Progenitor cell of endocrine pancreas (in vitro differentiated cells): ENCODE data around the gene HEG1. TPM values are rescaled to one million over a fixed set of nuclear protein-coding genes. Genes with fewer than 3 reads are reported as not detected.

ENCODE experiments used
- DNase-seq: peaks from one replicate; pipeline ENCODE4 v3.0.0; 2021; ENCODE audit warnings: low spot score; ENCODE audit not compliant: unreplicated experiment
- H3K27ac Mint-ChIP-seq: 2 replicates; pipeline ENCODE4 v1.8.0; 2021; ENCODE audit warnings: mild to moderate bottlenecking, moderate library complexity, mixed read lengths
- H3K27me3 Mint-ChIP-seq: 2 replicates; pipeline ENCODE4 v1.8.0; 2021; ENCODE audit warnings: mixed read lengths
- H3K36me3 Mint-ChIP-seq: 2 replicates; pipeline ENCODE4 v1.8.0; 2022; ENCODE audit warnings: mixed read lengths; ENCODE audit not compliant: insufficient read depth
- H3K4me1 Mint-ChIP-seq: 2 replicates; pipeline ENCODE4 v1.8.0; 2021; ENCODE audit warnings: low read depth, mixed read lengths
- H3K4me3 Mint-ChIP-seq: 2 replicates; pipeline ENCODE4 v1.8.0; 2021; ENCODE audit warnings: low read depth, mild to moderate bottlenecking, moderate library complexity, mixed read lengths
- H3K9me3 Mint-ChIP-seq: 2 replicates; pipeline ENCODE4 v1.8.0; 2021; ENCODE audit warnings: low read depth, mixed read lengths
- total RNA-seq: library from RNA; stranded (reverse); gene quantifications from 2 replicates; pipeline ENCODE4 v1.2.1, GENCODE V29; 2021
- TF ChIP-seq, protein P1 (sequence below): fragments of 200-600 bp; sonication (generic); IDR thresholded peaks from one replicate; pipeline ENCODE4 v1.5.0; 2021; ENCODE audit warnings: antibody characterized with exemption, mild to moderate bottlenecking; ENCODE audit not compliant: unreplicated experiment

The HEG1 gene
- total RNA-seq, 1 donor from 2014 or later = 4.1 TPM

DNA sequence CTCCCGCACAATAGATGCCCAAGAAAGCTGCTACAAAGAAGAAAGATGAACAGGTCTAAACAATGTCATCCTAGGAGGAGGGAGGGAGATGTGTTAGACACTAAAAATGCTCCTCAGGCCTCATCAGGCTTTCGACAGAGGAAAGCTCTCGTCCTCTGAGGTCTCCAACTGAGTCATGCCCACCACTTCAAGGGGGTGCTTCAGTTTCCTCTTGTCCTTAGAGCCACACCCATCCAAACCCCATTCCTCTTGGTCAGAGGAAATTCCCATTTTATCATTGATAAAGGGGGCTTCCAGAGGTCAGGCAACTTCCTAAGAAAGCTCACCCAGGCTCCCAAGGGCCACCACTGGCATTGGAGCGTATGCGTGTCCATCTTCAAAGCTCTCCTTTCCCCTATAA lies 50.1 kb downstream of the HEG1 start:
- TF ChIP-seq, protein P1, sequence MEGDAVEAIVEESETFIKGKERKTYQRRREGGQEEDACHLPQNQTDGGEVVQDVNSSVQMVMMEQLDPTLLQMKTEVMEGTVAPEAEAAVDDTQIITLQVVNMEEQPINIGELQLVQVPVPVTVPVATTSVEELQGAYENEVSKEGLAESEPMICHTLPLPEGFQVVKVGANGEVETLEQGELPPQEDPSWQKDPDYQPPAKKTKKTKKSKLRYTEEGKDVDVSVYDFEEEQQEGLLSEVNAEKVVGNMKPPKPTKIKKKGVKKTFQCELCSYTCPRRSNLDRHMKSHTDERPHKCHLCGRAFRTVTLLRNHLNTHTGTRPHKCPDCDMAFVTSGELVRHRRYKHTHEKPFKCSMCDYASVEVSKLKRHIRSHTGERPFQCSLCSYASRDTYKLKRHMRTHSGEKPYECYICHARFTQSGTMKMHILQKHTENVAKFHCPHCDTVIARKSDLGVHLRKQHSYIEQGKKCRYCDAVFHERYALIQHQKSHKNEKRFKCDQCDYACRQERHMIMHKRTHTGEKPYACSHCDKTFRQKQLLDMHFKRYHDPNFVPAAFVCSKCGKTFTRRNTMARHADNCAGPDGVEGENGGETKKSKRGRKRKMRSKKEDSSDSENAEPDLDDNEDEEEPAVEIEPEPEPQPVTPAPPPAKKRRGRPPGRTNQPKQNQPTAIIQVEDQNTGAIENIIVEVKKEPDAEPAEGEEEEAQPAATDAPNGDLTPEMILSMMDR = no peak
- Mint-ChIP-seq H3K27ac (no peak overlapping the region), H3K9me3 (no peaks in the 10 kb centered on the region), H3K27me3 (no peaks in the 10 kb centered on the region), H3K36me3 (peaks cover 2% of the 10 kb centered on the region), H3K4me1 (peaks cover 43% of the 10 kb centered on the region), H3K4me3 (no peak overlapping the region)
- no peak for DNase-seq

DNA sequence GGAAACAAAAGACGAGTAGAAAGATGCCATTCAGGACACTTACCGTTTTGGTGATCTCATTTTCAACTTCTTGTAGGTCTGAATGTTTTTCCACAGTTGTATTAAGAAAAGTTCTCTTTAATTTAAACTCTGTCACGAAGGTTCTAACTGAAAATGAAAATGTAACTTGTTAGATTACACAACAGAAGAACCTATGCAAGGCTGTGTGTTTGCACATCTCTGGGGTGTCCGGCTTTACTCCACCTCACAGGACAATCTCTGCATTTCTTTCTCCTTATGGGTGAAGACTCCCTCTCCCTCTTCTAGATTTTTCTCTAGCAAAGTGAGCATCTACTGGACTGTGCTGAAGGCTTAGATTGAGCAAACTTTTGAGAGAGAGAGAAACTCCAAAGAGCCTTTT lies 50.6 kb downstream of the HEG1 start:
- no peaks in the 10 kb centered on the region for H3K27me3 Mint-ChIP-seq
- H3K4me3 Mint-ChIP-seq = no peak overlapping the region
- peaks cover 2% of the 10 kb centered on the region for H3K36me3 Mint-ChIP-seq
- H3K4me1 Mint-ChIP-seq = peaks cover 39% of the 10 kb centered on the region
- H3K9me3 Mint-ChIP-seq = no peaks in the 10 kb centered on the region
- no peak for DNase-seq
- TF ChIP-seq, protein P1 = no peak
- no peak overlapping the region for H3K27ac Mint-ChIP-seq

DNA sequence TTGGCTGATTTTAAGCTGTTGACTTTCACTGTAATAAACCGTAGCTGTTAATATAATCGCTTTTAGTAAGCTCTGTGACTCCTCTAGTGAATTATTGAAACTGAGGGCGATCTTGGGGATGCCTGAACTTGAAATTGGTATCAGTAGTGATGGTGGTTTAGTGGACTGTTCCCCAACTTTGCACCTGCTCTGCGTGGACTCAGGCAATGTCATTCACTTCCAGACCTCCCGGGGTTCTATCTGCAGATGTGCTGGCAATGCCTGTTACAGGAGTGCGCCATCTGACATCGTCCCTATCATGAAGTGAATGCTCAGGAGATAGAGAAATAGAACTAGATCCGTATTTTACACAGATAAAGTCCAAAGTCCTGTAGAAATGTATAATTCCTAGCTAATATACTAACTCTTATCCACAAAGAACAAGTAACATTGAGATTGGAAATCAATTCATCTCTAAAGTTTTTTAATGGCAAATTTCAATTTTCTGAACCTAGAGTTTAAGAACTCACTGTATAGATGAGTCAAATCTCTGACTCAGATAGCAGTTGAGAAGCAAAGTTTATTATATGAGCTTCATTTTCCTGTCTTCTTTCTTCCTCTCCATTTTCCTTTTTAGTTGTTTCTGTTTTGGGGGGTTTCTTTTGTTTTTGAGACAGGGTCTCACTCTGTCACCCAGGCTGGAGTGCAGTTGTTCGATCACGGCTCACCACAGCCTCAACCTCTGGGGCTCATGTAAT lies 51.8 kb downstream of the HEG1 start:
- Mint-ChIP-seq H3K27me3 (no peaks in the 10 kb centered on the region), H3K36me3 (peaks cover 2% of the 10 kb centered on the region), H3K9me3 (no peaks in the 10 kb centered on the region), H3K4me1 (peaks cover 32% of the 10 kb centered on the region), H3K4me3 (no peak overlapping the region), H3K27ac (peak overlapping the region; percentile 87)
- no peak for DNase-seq
- TF ChIP-seq, protein P1 = no peak

DNA sequence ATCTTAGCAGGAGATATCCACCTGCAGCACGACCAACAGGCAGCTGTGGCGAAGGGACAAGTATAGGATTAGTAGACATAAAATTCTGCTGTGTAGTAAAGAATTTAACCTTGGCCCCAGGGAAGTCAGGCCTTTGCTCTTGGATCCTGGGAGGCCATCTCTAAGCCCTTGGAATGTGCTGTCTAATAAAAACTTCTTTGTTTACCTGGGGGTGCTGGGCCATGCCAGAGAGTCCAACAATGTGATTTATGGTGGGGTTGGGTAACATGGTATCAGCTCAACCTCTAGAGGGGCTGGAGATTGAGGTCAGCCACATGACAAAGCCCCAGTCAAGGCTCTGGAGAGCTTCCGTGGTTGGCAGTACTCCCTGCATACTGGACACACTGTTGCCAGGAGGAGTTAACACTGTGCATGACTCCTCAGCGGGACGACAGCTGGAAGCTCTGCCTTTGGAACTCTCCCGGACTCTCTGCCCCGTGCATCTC lies 52.4 kb downstream of the HEG1 start:
- Mint-ChIP-seq H3K27ac (peak overlapping the region; percentile 87), H3K36me3 (peaks cover 2% of the 10 kb centered on the region), H3K4me3 (no peak overlapping the region), H3K9me3 (no peaks in the 10 kb centered on the region), H3K27me3 (no peaks in the 10 kb centered on the region), H3K4me1 (peaks cover 35% of the 10 kb centered on the region)
- DNase-seq = no peak
- TF ChIP-seq, protein P1 = no peak

DNA sequence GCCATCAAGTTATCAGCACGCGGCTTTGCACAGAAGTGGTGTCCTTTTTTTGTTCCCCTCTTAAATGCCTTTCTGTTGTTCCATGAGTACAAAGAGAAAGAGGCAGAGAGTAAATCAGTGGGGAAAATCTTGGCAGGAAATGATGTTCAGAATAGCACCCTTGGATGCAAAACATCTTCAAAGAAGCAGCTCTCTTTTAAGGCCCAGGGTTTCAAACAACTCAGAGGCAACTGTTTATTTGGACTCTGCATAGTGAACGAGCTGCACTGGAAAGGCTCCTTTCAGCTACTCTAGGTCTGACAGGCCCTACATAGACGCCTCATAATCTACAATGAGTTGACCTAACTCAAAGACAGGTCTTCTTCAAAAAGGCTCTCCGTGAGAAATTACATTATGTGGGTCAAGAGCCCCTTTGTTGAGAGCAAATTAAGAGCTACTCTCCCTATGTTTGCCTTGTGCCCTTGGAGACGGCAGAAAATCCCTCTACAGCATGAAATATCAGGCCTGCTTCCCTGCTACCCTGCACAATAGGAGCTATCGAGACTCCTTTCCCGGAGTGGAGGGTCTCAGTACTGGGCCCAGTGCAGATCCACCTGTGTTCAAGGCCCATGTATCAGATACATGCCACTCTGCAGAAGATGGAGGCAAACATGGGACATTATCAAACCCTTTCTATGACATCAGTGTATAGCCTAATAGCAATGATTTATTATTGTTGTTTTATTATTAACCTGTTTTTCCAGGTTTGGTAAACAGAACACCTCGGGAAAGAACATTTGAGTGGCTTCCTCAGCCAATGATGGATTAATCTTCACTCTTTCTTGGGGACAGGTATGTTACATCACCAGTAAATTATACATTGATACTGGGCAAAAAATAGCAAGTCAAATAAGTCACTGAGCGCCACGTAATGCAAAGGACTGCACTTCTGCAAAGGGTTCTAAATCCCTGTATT lies 53.1 kb downstream of the HEG1 start:
- no peak for DNase-seq
- Mint-ChIP-seq H3K27me3 (no peaks in the 10 kb centered on the region), H3K4me3 (no peak overlapping the region), H3K36me3 (no peaks in the 10 kb centered on the region), H3K9me3 (no peaks in the 10 kb centered on the region), H3K27ac (peak overlapping the region; percentile 87), H3K4me1 (peaks cover 36% of the 10 kb centered on the region)
- TF ChIP-seq, protein P1 = no peak
